Skeletal muscle tissue (tissue), 4 donors: ENCODE measurements around the gene ST8SIA3. TPM values are rescaled to one million over a fixed set of nuclear protein-coding genes. Genes with fewer than 3 reads are reported as not detected.

Experiments
- H3K27ac ChIP-seq: one replicate; pipeline ENCODE4 v1.7.0; 2013; ENCODE audit warnings: mild to moderate bottlenecking, low read depth, low read length, inconsistent platforms
- H3K27me3 ChIP-seq, 3 donors: one replicate each; pipeline ENCODE4 v1.7.0; 2013; ENCODE audit warnings: low read length in 3 of 3; ENCODE audit not compliant: control insufficient read depth in 3 of 3, insufficient read depth in 3 of 3
- H3K36me3 ChIP-seq, 3 donors: one replicate each; pipeline ENCODE4 v1.7.0; 2013; ENCODE audit warnings: low read length in 3 of 3; ENCODE audit not compliant: control insufficient read depth in 3 of 3, insufficient read depth in 3 of 3
- H3K4me1 ChIP-seq, 3 donors: one replicate each; pipeline ENCODE4 v1.7.0; 2013; ENCODE audit warnings: low read length in 3 of 3, mild to moderate bottlenecking in 3 of 3; ENCODE audit not compliant: control insufficient read depth in 3 of 3, insufficient read depth in 3 of 3
- H3K4me3 ChIP-seq, 3 donors: one replicate each; pipeline ENCODE4 v1.7.0; 2013; ENCODE audit warnings: low read length in 3 of 3
- H3K9ac ChIP-seq, 3 donors: one replicate each; pipeline ENCODE4 v1.7.0; 2013; ENCODE audit warnings: low read length in 3 of 3, mild to moderate bottlenecking in 3 of 3, moderate library complexity in 2 of 3, low read depth in 1 of 3
- H3K9me3 ChIP-seq, 3 donors: one replicate each; pipeline ENCODE4 v1.7.0; 2013; ENCODE audit warnings: low read length in 3 of 3; ENCODE audit not compliant: control insufficient read depth in 3 of 3
- total RNA-seq: library from RNA; depleted of rRNA; stranded (reverse); fragments of >200 nt; gene quantifications from one replicate; pipeline ENCODE4 v1.2.3, GENCODE V29; 2014
- donor health status: Osteomylitis.

The ST8SIA3 gene
- total RNA-seq, 1 donor from 2014 or later, result not detected

DNA sequence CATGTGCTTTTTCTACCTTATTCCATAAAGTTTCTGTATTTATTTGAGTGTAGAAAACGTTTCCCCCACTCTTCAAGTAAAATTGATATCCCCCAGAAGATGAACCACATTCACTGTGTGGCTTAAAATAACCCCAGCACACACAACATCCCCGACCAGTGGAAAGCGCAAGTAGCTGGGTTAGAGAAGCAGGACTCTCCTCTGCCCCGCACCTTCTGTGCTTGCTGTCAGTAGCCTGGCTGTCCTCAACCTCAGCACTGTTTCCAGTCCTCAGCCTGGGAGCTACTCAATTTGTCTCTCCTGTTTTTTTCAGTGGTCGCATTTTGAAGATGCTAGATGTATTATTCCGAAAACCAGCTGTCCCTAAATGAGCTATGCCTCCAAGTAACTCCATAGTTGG, 18.0 kb upstream of the ST8SIA3 start:
- H3K36me3 ChIP-seq, result no peaks in the 10 kb centered on the region
- H3K27me3 ChIP-seq, result peaks cover 0 to 4% (median 0%) of the 10 kb centered on the region in 3 donors

DNA sequence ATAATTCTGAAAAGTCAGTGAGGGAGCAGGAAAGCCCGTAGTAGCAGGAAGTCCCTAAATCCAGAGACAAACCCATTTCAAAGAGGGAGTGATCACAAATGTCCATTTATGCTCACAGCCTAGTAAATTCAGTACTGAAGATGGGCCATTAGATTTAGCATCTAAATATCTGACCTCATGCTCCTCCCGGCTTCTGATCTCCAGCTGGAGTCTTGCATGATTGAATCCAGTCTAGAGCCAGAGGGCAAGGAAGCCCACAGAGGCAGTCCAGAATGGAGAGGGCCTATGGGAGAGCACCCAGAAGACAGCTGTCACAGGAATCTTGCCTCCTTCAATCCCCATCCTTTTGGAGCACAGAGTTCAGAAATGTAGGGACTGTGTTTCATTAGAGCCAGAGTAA, 16.0 kb upstream of the ST8SIA3 start:
- Histone ChIP-seq H3K27me3 (peaks cover 0 to 4% (median 0%) of the 10 kb centered on the region in 3 donors), H3K36me3 (no peaks in the 10 kb centered on the region), H3K9ac (no peak overlapping the region), H3K4me1 (peaks cover 6 to 10% (median 6%) of the 10 kb centered on the region in 3 donors), H3K4me3 (no peak overlapping the region), H3K27ac (no peak overlapping the region), H3K9me3 (no peaks in the 10 kb centered on the region)

More for the DNA sequence above, 18.0 kb upstream of the ST8SIA3 start:
- Histone ChIP-seq H3K9me3 (no peaks in the 10 kb centered on the region), H3K4me1 (peaks cover 6 to 10% (median 6%) of the 10 kb centered on the region in 3 donors), H3K4me3 (no peak overlapping the region), H3K9ac (no peak overlapping the region), H3K27ac (no peak overlapping the region)

DNA sequence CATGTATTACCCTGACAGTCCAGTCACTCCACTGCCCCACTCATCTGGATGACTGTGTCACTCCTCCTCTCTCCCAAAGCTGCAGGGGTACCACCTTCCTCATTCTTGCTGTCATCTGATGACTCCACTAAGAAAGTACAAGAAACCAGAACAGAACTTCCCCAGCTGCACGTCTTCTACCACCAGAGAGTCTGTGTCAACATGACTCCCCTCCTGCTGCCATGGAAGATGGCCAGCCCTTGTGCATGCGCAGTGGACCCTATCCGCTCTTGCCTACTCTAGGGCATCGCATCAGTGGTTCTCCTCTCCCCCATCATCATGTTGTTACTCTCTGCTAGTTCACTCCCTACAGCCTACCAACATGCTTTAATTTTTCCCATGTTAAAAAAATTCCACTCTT, 14.5 kb upstream of the ST8SIA3 start:
- no peaks in the 10 kb centered on the region for H3K36me3 ChIP-seq
- H3K9ac ChIP-seq, result no peak overlapping the region
- no peak overlapping the region for H3K27ac ChIP-seq
- H3K9me3 ChIP-seq, result no peaks in the 10 kb centered on the region
- H3K4me1 ChIP-seq, result peaks cover 6 to 10% (median 6%) of the 10 kb centered on the region in 3 donors
- H3K4me3 ChIP-seq, result no peak overlapping the region
- H3K27me3 ChIP-seq, result peaks cover 0 to 4% (median 0%) of the 10 kb centered on the region in 3 donors

DNA sequence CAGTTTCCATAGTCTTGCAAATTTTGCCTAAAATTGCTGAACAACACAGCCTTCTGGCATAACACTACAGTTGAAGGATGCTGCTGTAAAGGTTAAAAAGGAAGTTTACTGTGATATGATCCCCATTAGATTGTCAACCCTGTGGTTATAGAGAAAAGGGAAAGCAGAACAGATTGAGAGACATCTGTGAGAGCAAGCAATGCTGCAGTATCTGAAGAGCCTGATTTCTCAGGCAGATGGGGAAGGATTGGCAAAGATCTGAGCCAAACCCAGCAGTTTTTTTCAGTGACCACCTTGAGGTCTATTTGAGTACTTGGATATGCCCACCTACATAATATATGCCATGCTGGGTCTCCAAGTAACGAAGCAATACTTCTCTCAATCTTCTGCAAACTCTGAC, 8.5 kb upstream of the ST8SIA3 start:
- H3K9ac ChIP-seq, result no peak overlapping the region
- peaks cover 4 to 9% (median 5%) of the 10 kb centered on the region in 3 donors for H3K27me3 ChIP-seq

DNA sequence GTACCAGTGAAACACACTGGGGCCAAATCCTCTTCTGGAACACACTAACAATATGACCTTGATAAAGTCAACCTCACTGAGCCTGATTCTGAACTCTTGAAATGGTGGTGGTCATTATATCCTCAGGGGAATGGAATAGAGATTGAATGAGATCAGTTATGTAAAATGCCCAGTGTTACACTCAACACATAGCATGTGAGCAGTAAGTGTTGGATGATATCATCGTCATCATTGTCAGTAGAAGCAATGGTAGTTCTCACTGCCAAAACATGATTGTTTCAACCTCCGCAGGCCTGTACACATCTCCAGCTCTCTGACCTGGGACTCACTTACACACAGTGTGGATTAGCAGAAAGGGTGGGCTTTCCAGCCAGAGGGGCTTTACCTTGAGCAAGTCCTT, 5.5 kb upstream of the ST8SIA3 start:
- Histone ChIP-seq H3K27me3 (peaks cover 14 to 19% (median 15%) of the 10 kb centered on the region in 3 donors), H3K9me3 (no peaks in the 10 kb centered on the region), H3K4me3 (no peak overlapping the region), H3K9ac (no peak overlapping the region), H3K36me3 (no peaks in the 10 kb centered on the region), H3K4me1 (no peaks in the 10 kb centered on the region), H3K27ac (no peak overlapping the region)

More for the DNA sequence above, 8.5 kb upstream of the ST8SIA3 start:
- no peak overlapping the region for H3K4me3 ChIP-seq
- H3K27ac ChIP-seq, result no peak overlapping the region
- H3K36me3 ChIP-seq, result no peaks in the 10 kb centered on the region
- no peaks in the 10 kb centered on the region for H3K9me3 ChIP-seq
- no peaks in the 10 kb centered on the region for H3K4me1 ChIP-seq

DNA sequence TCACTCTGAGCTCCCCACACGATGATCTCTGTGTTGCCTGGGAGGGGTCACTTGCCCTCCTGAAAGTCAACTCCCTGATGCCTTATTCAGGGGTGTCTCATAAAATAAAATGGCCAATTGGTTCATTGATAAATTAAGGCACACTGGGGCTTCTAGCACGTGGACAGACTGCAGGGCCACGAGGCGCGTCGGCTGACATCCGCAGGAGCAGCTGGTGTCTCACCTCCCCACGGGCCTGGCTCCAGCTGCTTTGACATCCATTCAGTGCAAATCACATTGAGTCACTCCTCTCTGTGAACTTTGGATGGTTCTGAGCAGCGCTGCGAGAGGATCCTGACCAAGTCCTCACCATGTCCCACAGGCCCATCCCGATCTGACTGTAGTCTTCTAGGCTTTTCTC, 4.6 kb upstream of the ST8SIA3 start:
- H3K9ac ChIP-seq, result no peak overlapping the region
- H3K9me3 ChIP-seq, result no peaks in the 10 kb centered on the region
- H3K27me3 ChIP-seq, result peaks cover 16 to 21% (median 21%) of the 10 kb centered on the region in 3 donors
- H3K36me3 ChIP-seq, result no peaks in the 10 kb centered on the region
- no peak overlapping the region for H3K4me3 ChIP-seq
- no peaks in the 10 kb centered on the region for H3K4me1 ChIP-seq
- no peak overlapping the region for H3K27ac ChIP-seq

DNA sequence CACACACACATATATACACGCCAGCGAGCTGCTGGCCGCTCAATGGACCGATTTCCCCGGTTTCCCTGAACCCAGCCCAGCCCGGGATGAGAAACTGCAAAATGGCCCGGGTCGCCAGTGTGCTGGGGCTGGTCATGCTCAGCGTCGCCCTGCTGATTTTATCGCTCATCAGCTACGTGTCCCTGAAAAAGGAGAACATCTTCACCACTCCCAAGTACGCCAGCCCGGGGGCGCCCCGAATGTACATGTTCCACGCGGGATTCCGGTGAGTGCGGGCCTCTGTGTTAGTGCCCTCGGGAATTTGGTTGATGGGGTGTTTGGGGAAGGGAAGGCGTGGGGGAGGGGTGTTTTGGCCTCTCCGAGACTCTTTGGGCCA, 392 bp downstream of the ST8SIA3 start:
- no peak overlapping the region for H3K4me3 ChIP-seq
- H3K36me3 ChIP-seq, result no peaks in the 10 kb centered on the region
- no peaks in the 10 kb centered on the region for H3K4me1 ChIP-seq
- H3K27ac ChIP-seq, result no peak overlapping the region
- no peaks in the 10 kb centered on the region for H3K9me3 ChIP-seq
- peaks cover 27 to 37% (median 32%) of the 10 kb centered on the region in 3 donors for H3K27me3 ChIP-seq
- no peak overlapping the region for H3K9ac ChIP-seq

DNA sequence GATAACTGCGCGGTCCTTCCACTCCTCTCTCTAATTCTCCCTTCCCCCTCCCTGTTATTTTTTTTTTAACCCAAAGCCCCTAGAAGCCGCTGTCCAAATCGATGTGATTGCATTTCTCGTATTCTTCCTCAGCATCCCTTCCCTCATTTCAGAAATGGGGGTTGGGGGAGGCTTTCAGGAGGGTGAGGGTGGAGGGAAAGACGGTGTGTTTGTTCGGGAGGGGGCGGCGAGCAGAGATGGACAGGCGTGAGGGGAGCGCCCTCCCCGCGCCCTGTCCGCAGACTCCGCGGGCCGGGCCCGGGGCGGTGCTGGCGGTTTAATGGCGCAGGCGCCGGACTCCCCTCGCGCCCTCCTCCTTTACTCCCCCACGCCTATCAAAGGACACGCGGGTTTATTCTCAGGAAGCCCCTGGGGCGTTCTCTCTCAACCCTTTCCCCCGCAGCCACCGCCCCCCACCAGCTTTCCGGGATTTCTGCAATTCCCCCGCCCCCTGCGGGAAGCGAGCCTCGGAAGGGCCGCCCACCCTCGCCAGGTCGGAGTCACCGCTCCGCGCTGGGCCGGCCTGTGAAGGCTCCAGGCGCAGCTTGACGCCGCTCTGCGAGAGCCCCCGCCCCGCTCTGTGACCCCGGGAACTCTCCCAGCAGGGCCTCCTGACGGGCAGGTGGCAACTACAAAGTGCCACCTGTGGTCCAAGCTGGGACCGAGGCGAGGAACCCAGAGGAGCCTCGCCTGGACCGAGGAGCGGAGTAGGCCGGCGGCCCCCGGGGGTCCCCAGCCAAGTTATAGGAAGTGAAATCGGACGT, 981 bp downstream of the ST8SIA3 start:
- Histone ChIP-seq H3K9me3 (no peaks in the 10 kb centered on the region), H3K4me3 (no peak overlapping the region), H3K27ac (no peak overlapping the region), H3K9ac (no peak overlapping the region), H3K27me3 (peaks cover 27 to 35% (median 32%) of the 10 kb centered on the region in 3 donors), H3K36me3 (no peaks in the 10 kb centered on the region), H3K4me1 (no peaks in the 10 kb centered on the region)

DNA sequence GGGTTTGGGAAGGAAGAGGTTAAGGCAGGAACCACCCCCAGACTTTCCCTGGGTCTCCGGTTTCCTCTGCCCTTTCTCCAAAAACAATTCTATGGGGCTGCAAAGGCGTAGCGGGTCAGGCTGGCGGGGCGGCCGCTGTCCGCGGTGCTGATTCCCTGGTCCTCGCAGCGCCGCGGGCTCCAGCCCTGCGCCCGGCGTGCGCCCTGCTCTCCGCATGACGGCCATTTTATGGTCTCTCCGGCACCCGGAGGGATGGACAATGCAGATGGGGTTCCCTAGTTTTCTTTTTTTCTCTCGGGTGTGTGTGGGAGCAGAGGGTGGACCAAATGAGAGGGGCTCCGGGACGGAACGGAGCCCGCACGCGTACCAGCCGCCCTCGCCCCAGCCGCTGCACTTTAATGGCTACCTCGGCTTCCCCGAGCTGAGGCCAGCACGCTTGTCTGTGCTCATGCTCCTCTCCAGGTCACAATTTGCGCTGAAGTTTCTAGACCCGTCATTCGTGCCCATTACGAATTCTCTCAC, 1.6 kb downstream of the ST8SIA3 start:
- peaks cover 27 to 35% (median 32%) of the 10 kb centered on the region in 3 donors for H3K27me3 ChIP-seq
- no peaks in the 10 kb centered on the region for H3K4me1 ChIP-seq

DNA sequence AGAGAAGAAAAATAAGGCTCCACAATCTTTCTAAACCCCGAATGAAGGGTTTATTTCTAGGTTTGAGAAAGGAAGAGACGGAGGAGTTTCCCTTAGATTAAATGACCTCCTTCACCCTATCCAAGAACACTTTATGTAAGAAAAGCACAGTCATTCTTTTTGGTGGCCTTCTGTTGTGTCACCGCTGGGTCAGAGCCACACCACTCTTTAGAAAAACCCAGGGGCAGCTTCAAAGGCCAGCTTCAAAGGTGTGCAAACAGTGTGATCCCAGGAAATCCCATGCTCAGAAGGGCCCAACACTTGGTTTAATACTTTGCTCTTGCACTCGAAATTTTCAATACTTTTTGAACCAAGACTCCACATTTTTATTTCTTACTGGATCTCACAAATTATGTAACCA, 7.1 kb downstream of the ST8SIA3 start:
- Histone ChIP-seq H3K9ac (no peak overlapping the region), H3K36me3 (no peaks in the 10 kb centered on the region), H3K9me3 (no peaks in the 10 kb centered on the region), H3K4me1 (no peaks in the 10 kb centered on the region), H3K4me3 (no peak overlapping the region), H3K27me3 (peaks cover 0 to 7% (median 5%) of the 10 kb centered on the region in 3 donors), H3K27ac (no peak overlapping the region)

More for the DNA sequence above, 1.6 kb downstream of the ST8SIA3 start:
- Histone ChIP-seq H3K4me3 (no peak overlapping the region), H3K27ac (no peak overlapping the region), H3K36me3 (no peaks in the 10 kb centered on the region), H3K9ac (no peak overlapping the region), H3K9me3 (no peaks in the 10 kb centered on the region)
